ENCODE data around the gene C12orf76.

Gene C12orf76

GRCh38 chr12:109998241-109998903 lies 50.0 kb downstream of the C12orf76 start:
- peak overlapping the region; percentile 94 for H3K4me3 ChIP-seq (ENCODE audit: low read length)
- DNase-seq (ENCODE audit: low read depth), result peak; percentile 94
- no peak for TF ChIP-seq CTCF (conservative IDR thresholded peaks at IDR 0.05; ENCODE audit: low read length)

- no peak overlapping the region for H3K4me3 ChIP-seq (ENCODE audit: low read length)
- TF ChIP-seq CTCF (conservative IDR thresholded peaks at IDR 0.05; ENCODE audit: low read length), result no peak
- no peak for DNase-seq (ENCODE audit: low read depth)
These were observed 50.9 kb downstream of the C12orf76 start for GRCh38 chr12:109997393-109997792.

GRCh38 chr12:109996483-109996853 lies 51.9 kb downstream of the C12orf76 start:
- DNase-seq (ENCODE audit: low read depth), result no peak
- H3K4me3 ChIP-seq (ENCODE audit: low read length), result peak overlapping the region; percentile 89
- TF ChIP-seq CTCF (conservative IDR thresholded peaks at IDR 0.05; ENCODE audit: low read length), result no peak

GRCh38 chr12:109995686-109996482 lies 52.4 kb downstream of the C12orf76 start, which contains the start of gene GIT2:
Gene GIT2 (minus strand): TSS chr12:109996368. CDS start chr12:109996224, 144 bp downstream.
- TF ChIP-seq CTCF (conservative IDR thresholded peaks at IDR 0.05; ENCODE audit: low read length), result no peak
- peak within 1 kb of the TSS; percentile 89 for H3K4me3 ChIP-seq (ENCODE audit: low read length)
- peak; percentile 88 for DNase-seq (ENCODE audit: low read depth)

- no peak for TF ChIP-seq CTCF (conservative IDR thresholded peaks at IDR 0.05; ENCODE audit: low read length)
- H3K4me3 ChIP-seq (ENCODE audit: low read length), result peak overlapping the region; percentile 89
- no peak for DNase-seq (ENCODE audit: low read depth)
These were observed 53.0 kb downstream of the C12orf76 start for GRCh38 chr12:109995361-109995685.

GRCh38 chr12:109994401-109995175 lies 53.7 kb downstream of the C12orf76 start:
- H3K4me3 ChIP-seq (ENCODE audit: low read length), result peak overlapping the region; percentile 89
- DNase-seq (ENCODE audit: low read depth), result no peak
- TF ChIP-seq CTCF (conservative IDR thresholded peaks at IDR 0.05; ENCODE audit: low read length), result no peak

Data from AG10803 (cell line).